WTC11 (cell line): ENCODE measurements around the gene ABTB2.

Experiments
- NR2C2 ChIP-seq: sonication (generic); formaldehyde crosslinking; IDR thresholded peaks from 2 replicates; pipeline ENCODE4 v1.8.0; 2022; ENCODE audit warnings: mild to moderate bottlenecking, missing genetic modification reagents
- ZNF138 ChIP-seq: sonication (generic); formaldehyde crosslinking; conservative IDR thresholded peaks from 2 replicates; pipeline ENCODE4 v1.8.1; 2022; ENCODE audit warnings: mild to moderate bottlenecking, moderate library complexity, missing genetic modification reagents

- TF ChIP-seq ZNF138 (CRISPR knock-in tag) (no peak), NR2C2 (no peak)
These were observed 171.6 kb downstream of the ABTB2 start for GRCh38 chr11:34185926-34186841.
